Caco-2 (cell line): ENCODE measurements around the gene MPST. TPM values are rescaled to one million over a fixed set of nuclear protein-coding genes. Genes with fewer than 3 reads are reported as not detected.

ENCODE experiments used
- BruUV-seq: library from RNA; stranded (reverse); fragments of 400-500 nt; replicated peaks from 2 replicates; lab custom pipeline; 2021; lab: Mats Ljungman, UMichigan
- CTCF ChIA-PET: fragments of 300-600 bp; sonication (Branson Sonifier 250); formaldehyde crosslinking; loops from one replicate; lab custom pipeline; 2022; ENCODE audit warnings: antibody characterized with exemption; lab: Charles Lee
- POLR2A ChIA-PET: fragments of 300-600 bp; sonication (Branson Sonifier 250); formaldehyde crosslinking; loops from one replicate; lab custom pipeline; 2022; ENCODE audit warnings: antibody characterized with exemption; lab: Charles Lee
- DNase-seq, 2 experiments: peaks; one replicate each; pipeline versions ENCODE4 v3.0.0 to v3.0.0-alpha.2; 2020 to 2022
- H3K27me3 ChIP-seq: replicated peaks from 2 replicates; pipeline ENCODE4 v1.6.0; 2011; ENCODE audit warnings: low read length; ENCODE audit not compliant: control insufficient read depth, insufficient read depth
- H3K36me3 ChIP-seq: 2 replicates; pipeline ENCODE4 v1.5.1; 2011; ENCODE audit warnings: low read length; ENCODE audit not compliant: control insufficient read depth, insufficient read depth
- H3K4me1 ChIP-seq: fragments of 250-450 bp; sonication (Bioruptor Pico); 2 replicates; pipeline ENCODE4 v1.5.1; 2020; ENCODE audit warnings: mild to moderate bottlenecking
- H3K4me3 ChIP-seq: 2 replicates; pipeline ENCODE4 v1.5.1; 2011; ENCODE audit warnings: low read depth, mild to moderate bottlenecking, control low read depth, low read length
- H3K9me3 ChIP-seq: fragments of 250-450 bp; sonication (Bioruptor Pico); 2 replicates; pipeline ENCODE4 v1.5.1; 2020; ENCODE audit warnings: mild to moderate bottlenecking, moderate library complexity
- H3K27ac Mint-ChIP-seq: one replicate; pipeline ENCODE4 v1.8.0; 2022; ENCODE audit warnings: mixed read lengths; ENCODE audit not compliant: unreplicated experiment
- H3K27me3 Mint-ChIP-seq: one replicate; pipeline ENCODE4 v1.8.0; 2022; ENCODE audit warnings: mixed read lengths; ENCODE audit not compliant: insufficient read depth, unreplicated experiment
- H3K36me3 Mint-ChIP-seq: one replicate; pipeline ENCODE4 v1.8.0; 2022; ENCODE audit warnings: mild to moderate bottlenecking, mixed read lengths; ENCODE audit not compliant: insufficient read depth, unreplicated experiment
- H3K4me1 Mint-ChIP-seq: one replicate; pipeline ENCODE4 v1.8.0; 2022; ENCODE audit warnings: low read depth, mixed read lengths; ENCODE audit not compliant: unreplicated experiment
- H3K4me3 Mint-ChIP-seq: one replicate; pipeline ENCODE4 v1.8.0; 2022; ENCODE audit warnings: mild to moderate bottlenecking, moderate library complexity, mixed read lengths; ENCODE audit not compliant: unreplicated experiment
- H3K9me3 Mint-ChIP-seq: one replicate; pipeline ENCODE4 v1.8.0; 2022; ENCODE audit warnings: mixed read lengths; ENCODE audit not compliant: unreplicated experiment
- CTCF ChIP-seq, 2 experiments: fragments of 200-600 bp in 1 of 2; IDR thresholded peaks; 1 replicate in 1 of 2; 2 replicates in 1 of 2; pipeline versions ENCODE4 v1.5.1 to v1.8.0; 2011 to 2022; ENCODE audit warnings: antibody characterized with exemption in 1 of 2, control low read depth in 1 of 2, inconsistent platforms in 1 of 2, low read depth in 1 of 2, low read length in 1 of 2, mild to moderate bottlenecking in 1 of 2, moderate library complexity in 1 of 2; ENCODE audit not compliant: insufficient read depth in 1 of 2, severe bottlenecking in 1 of 2, unreplicated experiment in 1 of 2
- intact Hi-C: fragments of 100-400 bp; cut with micrococcal nuclease; formaldehyde crosslinking; loops from one replicate; pipeline ENCODE4 v1.10.0; 2022; ENCODE audit not compliant: unreplicated experiment
- total RNA-seq: library from RNA; stranded (reverse); gene quantifications from 2 replicates; pipeline ENCODE4 v1.2.3, GENCODE V29; 2022

Gene MPST
- total RNA-seq, 1 experiment from 2014 or later = 83.7 TPM

DNA sequence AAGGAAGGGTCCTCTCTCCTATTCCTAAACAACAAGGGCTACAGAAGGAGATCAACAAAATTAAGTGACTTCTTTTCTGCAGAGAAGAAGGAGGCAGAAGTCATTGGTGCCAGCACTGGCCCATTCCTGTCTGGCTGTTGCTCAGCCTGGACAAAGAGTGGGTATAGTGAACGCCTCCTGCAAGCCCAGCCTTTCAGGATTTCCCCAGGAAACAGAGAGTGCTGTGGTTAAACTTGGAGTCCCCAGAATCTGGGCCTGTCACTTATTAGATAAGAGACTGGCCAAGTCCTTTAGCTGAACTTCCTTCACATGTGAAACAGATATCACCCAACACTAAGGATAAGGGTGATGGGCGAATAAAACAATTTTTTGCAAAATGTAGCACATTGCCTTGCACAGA is 11.2 kb upstream of the MPST start:
- intact Hi-C loops = no loop called here
- H3K27me3 ChIP-seq = no peaks in the 10 kb centered on the region
- no peak overlapping the region for H3K4me3 Mint-ChIP-seq
- DNase-seq = no peak
- no peaks in the 10 kb centered on the region for H3K36me3 ChIP-seq
- H3K27ac Mint-ChIP-seq = no peak overlapping the region
- CTCF ChIA-PET = interaction anchor here (1.0 kb wide), 1 partner anchor 12 kb away, joined by 3 read pairs; no protein-coding TSS in a partner anchor
- BruUV-seq = no TSS peak
- H3K4me3 ChIP-seq = no peak overlapping the region
- peaks cover 7% of the 10 kb centered on the region for H3K4me1 Mint-ChIP-seq
- peaks cover 2% of the 10 kb centered on the region for H3K27me3 Mint-ChIP-seq
- no peak for TF ChIP-seq CTCF (IDR thresholded peaks at IDR 0.05; ENCODE audit: insufficient read depth in 1 of 2, low read depth in 1 of 2, low read length in 1 of 2, severe bottlenecking in 1 of 2, unreplicated experiment in 1 of 2)
- H3K9me3 ChIP-seq = no peaks in the 10 kb centered on the region
- no peaks in the 10 kb centered on the region for H3K4me1 ChIP-seq
- POLR2A ChIA-PET = no interaction called here
- H3K9me3 Mint-ChIP-seq = no peaks in the 10 kb centered on the region
- peaks cover 7% of the 10 kb centered on the region for H3K36me3 Mint-ChIP-seq

GRCh38 chr22:37009490-37009889 is 10.1 kb upstream of the MPST start:
- Histone ChIP-seq H3K36me3 (no peaks in the 10 kb centered on the region), H3K4me1 (no peaks in the 10 kb centered on the region), H3K27me3 (no peaks in the 10 kb centered on the region), H3K4me3 (no peak overlapping the region), H3K9me3 (no peaks in the 10 kb centered on the region)
- DNase-seq = no peak
- ChIA-PET POLR2A (no interaction called here), CTCF (no interaction called here)
- peaks cover 7% of the 10 kb centered on the region for H3K36me3 Mint-ChIP-seq
- no peak for TF ChIP-seq CTCF (IDR thresholded peaks at IDR 0.05; ENCODE audit: insufficient read depth in 1 of 2, low read depth in 1 of 2, low read length in 1 of 2, severe bottlenecking in 1 of 2, unreplicated experiment in 1 of 2)
- H3K9me3 Mint-ChIP-seq = no peaks in the 10 kb centered on the region
- BruUV-seq = no TSS peak
- peaks cover 2% of the 10 kb centered on the region for H3K27me3 Mint-ChIP-seq
- no peak overlapping the region for H3K4me3 Mint-ChIP-seq
- intact Hi-C loops = no loop called here
- H3K4me1 Mint-ChIP-seq = peaks cover 7% of the 10 kb centered on the region
- no peak overlapping the region for H3K27ac Mint-ChIP-seq

- Histone ChIP-seq H3K4me3 (no peak overlapping the region), H3K4me1 (0 out of 2 replicates have a peak, but pooled peaks cover under 1% of the 10 kb centered on the region), H3K27me3 (no peaks in the 10 kb centered on the region), H3K36me3 (no peaks in the 10 kb centered on the region), H3K9me3 (no peaks in the 10 kb centered on the region)
- H3K4me3 Mint-ChIP-seq = no peak overlapping the region
- BruUV-seq = no TSS peak
- H3K36me3 Mint-ChIP-seq = peaks cover 9% of the 10 kb centered on the region
- peaks cover 7% of the 10 kb centered on the region for H3K4me1 Mint-ChIP-seq
- no peak for DNase-seq
- H3K27ac Mint-ChIP-seq = no peak overlapping the region
- ChIA-PET CTCF (no interaction called here), POLR2A (no interaction called here)
- intact Hi-C loops = no loop called here
- H3K27me3 Mint-ChIP-seq = peaks cover 2% of the 10 kb centered on the region
- TF ChIP-seq CTCF (IDR thresholded peaks at IDR 0.05; ENCODE audit: insufficient read depth in 1 of 2, low read depth in 1 of 2, low read length in 1 of 2, severe bottlenecking in 1 of 2, unreplicated experiment in 1 of 2) = no peak
- H3K9me3 Mint-ChIP-seq = no peaks in the 10 kb centered on the region
Measured at GRCh38 chr22:37010174-37010573, 9.4 kb upstream of the MPST start.
